ENCODE results near the gene GRIK5.

Gene GRIK5

DNA sequence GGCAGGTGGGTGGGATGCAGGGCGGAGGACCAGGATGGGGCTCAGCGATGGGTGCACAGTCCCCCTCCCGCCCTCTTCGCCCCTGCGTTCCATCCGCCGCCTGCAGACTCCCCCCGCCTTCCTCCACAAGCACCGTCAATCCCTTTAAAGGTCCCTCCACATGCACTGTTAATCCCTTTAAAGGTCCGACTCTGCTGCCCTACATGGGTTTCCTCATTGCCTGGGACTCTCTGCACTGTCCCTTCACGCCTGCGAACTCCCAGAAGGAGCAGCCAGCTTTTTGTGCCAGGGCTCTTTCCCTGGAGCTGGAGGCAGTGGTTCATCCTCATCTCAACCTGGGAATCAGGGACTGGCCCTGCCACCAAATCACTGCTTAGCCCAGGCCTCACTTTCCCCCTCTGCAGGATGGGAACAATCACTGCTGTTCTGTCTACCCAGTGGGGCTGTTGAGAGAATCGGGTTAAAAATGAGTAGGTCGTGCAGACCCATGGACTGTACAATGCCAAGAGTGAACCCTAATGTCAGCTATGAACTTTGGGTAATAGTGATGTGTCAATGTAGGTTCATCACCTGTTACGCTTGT lies 26.3 kb upstream of the GRIK5 start:
- no peak overlapping the region for H3K9ac ChIP-seq (ENCODE audit: low read length in 5 of 5)
- no peak overlapping the region for H3K27ac ChIP-seq (ENCODE audit: low read depth, low read length)

DNA sequence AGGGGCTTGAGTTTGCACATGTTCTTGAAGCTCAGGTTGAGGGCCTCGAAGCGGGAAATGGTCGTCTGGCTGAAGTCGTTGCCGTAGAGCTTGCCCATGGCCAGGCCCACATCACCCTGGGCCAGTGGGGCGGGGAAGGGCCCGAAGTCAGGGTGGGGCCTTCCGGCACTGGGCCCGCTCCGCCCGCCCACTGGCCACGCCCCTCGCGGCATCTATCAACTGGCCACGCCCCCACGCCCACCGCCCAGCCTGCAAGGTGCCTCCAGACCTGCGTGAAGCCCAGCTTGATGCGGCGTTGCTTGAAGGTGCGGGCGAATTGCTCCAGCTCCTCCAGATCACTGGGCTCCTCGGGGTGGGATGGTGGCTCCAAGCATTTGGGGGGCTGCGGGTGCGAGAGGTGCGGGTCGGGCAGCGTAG lies 25.8 kb upstream of the GRIK5 start:
- peaks cover 2 to 19% (median 5%) of the 10 kb centered on the region in 5 donors for H3K27me3 ChIP-seq (ENCODE audit: control insufficient read depth in 5 of 5, insufficient read depth in 4 of 5, low read length in 5 of 5)
- no peak overlapping the region for H3K27ac ChIP-seq (ENCODE audit: low read depth, low read length)
- no peaks in the 10 kb centered on the region for H3K9me3 ChIP-seq (ENCODE audit: control insufficient read depth in 5 of 5, low read length in 5 of 5)
- H3K36me3 ChIP-seq (ENCODE audit: control insufficient read depth in 5 of 5, insufficient read depth in 5 of 5, low read length in 5 of 5): peaks cover 0 to 17% (median 0%) of the 10 kb centered on the region in 5 donors
- H3K9ac ChIP-seq (ENCODE audit: low read length in 5 of 5): no peak overlapping the region
- peaks cover 0 to 35% (median 10%) of the 10 kb centered on the region in 5 donors for H3K4me1 ChIP-seq (ENCODE audit: control insufficient read depth in 5 of 5, insufficient read depth in 5 of 5, low read length in 5 of 5)
- no peak overlapping the region for H3K4me3 ChIP-seq (ENCODE audit: low read depth in 1 of 5, low read length in 5 of 5)

More for the DNA sequence above, 26.3 kb upstream of the GRIK5 start:
- Histone ChIP-seq H3K36me3 (ENCODE audit: control insufficient read depth in 5 of 5, insufficient read depth in 5 of 5, low read length in 5 of 5) (peaks cover 0 to 17% (median 0%) of the 10 kb centered on the region in 5 donors), H3K4me1 (ENCODE audit: control insufficient read depth in 5 of 5, insufficient read depth in 5 of 5, low read length in 5 of 5) (peaks cover 0 to 33% (median 10%) of the 10 kb centered on the region in 5 donors), H3K27me3 (ENCODE audit: control insufficient read depth in 5 of 5, insufficient read depth in 4 of 5, low read length in 5 of 5) (peaks cover 2 to 19% (median 5%) of the 10 kb centered on the region in 5 donors), H3K9me3 (ENCODE audit: control insufficient read depth in 5 of 5, low read length in 5 of 5) (no peaks in the 10 kb centered on the region), H3K4me3 (ENCODE audit: low read depth in 1 of 5, low read length in 5 of 5) (no peak overlapping the region)

- Histone ChIP-seq H3K36me3 (ENCODE audit: control insufficient read depth in 5 of 5, insufficient read depth in 5 of 5, low read length in 5 of 5) (peaks cover 0 to 17% (median 0%) of the 10 kb centered on the region in 5 donors), H3K9ac (ENCODE audit: low read length in 5 of 5) (no peak overlapping the region)
These were observed 25.3 kb upstream of the GRIK5 start for GRCh38 chr19:42095142-42095813.

DNA sequence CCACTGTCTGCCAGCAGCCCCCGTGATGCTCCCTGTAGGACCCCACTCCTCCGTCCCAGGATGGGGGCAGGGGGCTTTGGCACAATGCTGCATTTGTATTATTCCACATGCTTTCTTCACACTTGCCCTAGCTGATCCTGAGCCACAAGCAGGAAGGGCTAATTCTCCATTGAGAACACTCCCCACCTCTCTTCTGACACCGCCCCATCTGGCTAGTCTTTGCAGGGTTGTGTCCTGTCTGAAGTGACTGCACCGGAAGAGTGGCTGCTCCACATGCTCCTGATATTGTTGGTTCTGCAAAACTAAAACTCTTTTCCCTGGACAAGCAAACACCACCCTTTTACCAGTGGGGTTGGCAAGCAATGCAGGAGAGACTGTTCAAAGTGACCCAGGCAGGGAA lies 23.9 kb upstream of the GRIK5 start:
- H3K36me3 ChIP-seq (ENCODE audit: control insufficient read depth in 5 of 5, insufficient read depth in 5 of 5, low read length in 5 of 5): peaks cover 0 to 17% (median 0%) of the 10 kb centered on the region in 5 donors
- no peak overlapping the region for H3K9ac ChIP-seq (ENCODE audit: low read length in 5 of 5)
- peaks cover 0 to 15% (median 5%) of the 10 kb centered on the region in 5 donors for H3K27me3 ChIP-seq (ENCODE audit: control insufficient read depth in 5 of 5, insufficient read depth in 4 of 5, low read length in 5 of 5)
- H3K9me3 ChIP-seq (ENCODE audit: control insufficient read depth in 5 of 5, low read length in 5 of 5): no peaks in the 10 kb centered on the region
- H3K27ac ChIP-seq (ENCODE audit: low read depth, low read length): no peak overlapping the region
- H3K4me1 ChIP-seq (ENCODE audit: control insufficient read depth in 5 of 5, insufficient read depth in 5 of 5, low read length in 5 of 5): peaks cover 3 to 44% (median 14%) of the 10 kb centered on the region in 5 donors
- no peak overlapping the region for H3K4me3 ChIP-seq (ENCODE audit: low read depth in 1 of 5, low read length in 5 of 5)

More at GRCh38 chr19:42095142-42095813, 25.3 kb upstream of the GRIK5 start:
- Histone ChIP-seq H3K4me1 (ENCODE audit: control insufficient read depth in 5 of 5, insufficient read depth in 5 of 5, low read length in 5 of 5) (peaks cover 0 to 35% (median 10%) of the 10 kb centered on the region in 5 donors), H3K4me3 (ENCODE audit: low read depth in 1 of 5, low read length in 5 of 5) (no peak overlapping the region), H3K27me3 (ENCODE audit: control insufficient read depth in 5 of 5, insufficient read depth in 4 of 5, low read length in 5 of 5) (peaks cover 2 to 19% (median 5%) of the 10 kb centered on the region in 5 donors), H3K27ac (ENCODE audit: low read depth, low read length) (no peak overlapping the region), H3K9me3 (ENCODE audit: control insufficient read depth in 5 of 5, low read length in 5 of 5) (no peaks in the 10 kb centered on the region)

DNA sequence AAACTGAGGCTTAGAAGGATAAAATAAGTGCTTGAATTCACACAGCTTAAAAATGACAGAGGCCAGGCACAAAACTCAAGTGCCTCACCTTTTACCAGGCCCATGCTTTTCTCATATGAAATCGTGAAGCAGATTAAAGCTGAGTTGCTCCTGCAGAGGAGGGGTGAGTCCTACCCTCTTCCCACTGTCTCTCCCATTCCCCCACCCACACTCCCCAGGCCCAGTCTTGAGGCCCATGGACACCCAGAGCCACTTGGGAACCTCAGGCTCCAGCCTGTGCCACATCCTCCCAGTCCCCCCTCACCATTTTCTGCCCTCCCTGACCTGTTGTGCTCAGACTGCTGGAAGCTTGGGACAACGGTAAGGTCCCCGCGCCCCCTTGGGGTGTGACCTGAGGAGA lies 23.5 kb upstream of the GRIK5 start:
- no peak overlapping the region for H3K27ac ChIP-seq (ENCODE audit: low read depth, low read length)

DNA sequence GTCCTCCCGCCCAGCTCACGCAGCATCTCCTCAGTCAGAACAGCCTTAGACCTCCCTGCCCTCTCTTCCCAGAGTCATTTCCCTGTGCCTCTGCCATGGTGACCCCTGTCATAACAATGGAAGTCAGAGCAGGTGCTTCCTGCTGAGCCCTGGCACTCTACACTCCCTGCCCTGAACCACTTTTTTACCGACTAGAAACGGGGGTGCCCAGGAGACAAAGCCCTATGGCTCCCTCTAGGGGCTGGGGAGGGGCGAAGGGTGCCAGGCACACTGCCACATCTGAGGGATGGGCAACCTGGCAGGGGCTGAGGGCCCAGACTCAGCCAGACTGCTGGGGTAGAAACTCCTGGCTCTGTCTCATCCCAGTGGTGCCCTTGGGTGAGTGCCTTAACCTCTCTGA lies 22.3 kb upstream of the GRIK5 start:
- Histone ChIP-seq H3K4me1 (ENCODE audit: control insufficient read depth in 5 of 5, insufficient read depth in 5 of 5, low read length in 5 of 5) (peaks cover 7 to 52% (median 16%) of the 10 kb centered on the region in 5 donors), H3K9me3 (ENCODE audit: control insufficient read depth in 5 of 5, low read length in 5 of 5) (no peaks in the 10 kb centered on the region), H3K27ac (ENCODE audit: low read depth, low read length) (no peak overlapping the region), H3K27me3 (ENCODE audit: control insufficient read depth in 5 of 5, insufficient read depth in 4 of 5, low read length in 5 of 5) (peaks cover 0 to 15% (median 5%) of the 10 kb centered on the region in 5 donors), H3K4me3 (ENCODE audit: low read depth in 1 of 5, low read length in 5 of 5) (no peak overlapping the region), H3K36me3 (ENCODE audit: control insufficient read depth in 5 of 5, insufficient read depth in 5 of 5, low read length in 5 of 5) (peaks cover 0 to 17% (median 0%) of the 10 kb centered on the region in 5 donors), H3K9ac (ENCODE audit: low read length in 5 of 5) (no peak overlapping the region)

More for the DNA sequence above, 23.5 kb upstream of the GRIK5 start:
- H3K4me3 ChIP-seq (ENCODE audit: low read depth in 1 of 5, low read length in 5 of 5): no peak overlapping the region
- peaks cover 4 to 48% (median 16%) of the 10 kb centered on the region in 5 donors for H3K4me1 ChIP-seq (ENCODE audit: control insufficient read depth in 5 of 5, insufficient read depth in 5 of 5, low read length in 5 of 5)
- H3K9ac ChIP-seq (ENCODE audit: low read length in 5 of 5): no peak overlapping the region
- H3K27me3 ChIP-seq (ENCODE audit: control insufficient read depth in 5 of 5, insufficient read depth in 4 of 5, low read length in 5 of 5): peaks cover 0 to 15% (median 5%) of the 10 kb centered on the region in 5 donors
- H3K36me3 ChIP-seq (ENCODE audit: control insufficient read depth in 5 of 5, insufficient read depth in 5 of 5, low read length in 5 of 5): peaks cover 0 to 17% (median 0%) of the 10 kb centered on the region in 5 donors
- H3K9me3 ChIP-seq (ENCODE audit: control insufficient read depth in 5 of 5, low read length in 5 of 5): no peaks in the 10 kb centered on the region

DNA sequence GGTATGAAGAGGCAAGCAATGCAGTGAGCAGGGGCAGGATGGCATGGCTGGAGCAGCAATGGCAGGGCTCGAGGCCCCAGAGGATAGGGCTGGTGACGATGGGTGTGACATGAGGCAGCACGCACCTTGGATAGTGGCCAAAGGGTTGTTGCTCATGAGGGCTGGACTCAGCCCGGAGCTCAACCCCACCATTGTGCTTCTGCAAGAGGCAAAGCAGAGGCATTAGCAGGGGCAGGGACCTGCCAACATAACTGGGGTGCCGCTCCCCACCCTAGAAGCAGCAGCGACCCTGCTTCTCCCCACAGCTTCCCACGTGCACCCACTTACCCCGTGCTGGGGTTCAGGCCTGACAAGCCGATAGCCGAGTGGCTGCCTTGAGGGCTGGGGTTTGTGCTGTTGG lies 21.7 kb upstream of the GRIK5 start:
- Histone ChIP-seq H3K4me3 (ENCODE audit: low read depth in 1 of 5, low read length in 5 of 5) (no peak overlapping the region), H3K36me3 (ENCODE audit: control insufficient read depth in 5 of 5, insufficient read depth in 5 of 5, low read length in 5 of 5) (peaks cover 0 to 17% (median 0%) of the 10 kb centered on the region in 5 donors), H3K27ac (ENCODE audit: low read depth, low read length) (no peak overlapping the region), H3K9ac (ENCODE audit: low read length in 5 of 5) (peak overlapping the region in 1 of 5 donors; percentile 18), H3K9me3 (ENCODE audit: control insufficient read depth in 5 of 5, low read length in 5 of 5) (no peaks in the 10 kb centered on the region), H3K27me3 (ENCODE audit: control insufficient read depth in 5 of 5, insufficient read depth in 4 of 5, low read length in 5 of 5) (peaks cover 0 to 15% (median 5%) of the 10 kb centered on the region in 5 donors), H3K4me1 (ENCODE audit: control insufficient read depth in 5 of 5, insufficient read depth in 5 of 5, low read length in 5 of 5) (peaks cover 7 to 52% (median 16%) of the 10 kb centered on the region in 5 donors)

GRCh38 chr19:42091300-42091699 lies 21.3 kb upstream of the GRIK5 start:
- no peaks in the 10 kb centered on the region for H3K9me3 ChIP-seq (ENCODE audit: control insufficient read depth in 5 of 5, low read length in 5 of 5)
- no peak overlapping the region for H3K27ac ChIP-seq (ENCODE audit: low read depth, low read length)
- H3K27me3 ChIP-seq (ENCODE audit: control insufficient read depth in 5 of 5, insufficient read depth in 4 of 5, low read length in 5 of 5): peaks cover 0 to 11% (median 5%) of the 10 kb centered on the region in 5 donors
- H3K4me3 ChIP-seq (ENCODE audit: low read depth in 1 of 5, low read length in 5 of 5): no peak overlapping the region
- H3K4me1 ChIP-seq (ENCODE audit: control insufficient read depth in 5 of 5, insufficient read depth in 5 of 5, low read length in 5 of 5): peaks cover 7 to 52% (median 16%) of the 10 kb centered on the region in 5 donors
- H3K36me3 ChIP-seq (ENCODE audit: control insufficient read depth in 5 of 5, insufficient read depth in 5 of 5, low read length in 5 of 5): peaks cover 0 to 17% (median 0%) of the 10 kb centered on the region in 5 donors
- peak overlapping the region in 1 of 5 donors; percentile 18 for H3K9ac ChIP-seq (ENCODE audit: low read length in 5 of 5)

DNA sequence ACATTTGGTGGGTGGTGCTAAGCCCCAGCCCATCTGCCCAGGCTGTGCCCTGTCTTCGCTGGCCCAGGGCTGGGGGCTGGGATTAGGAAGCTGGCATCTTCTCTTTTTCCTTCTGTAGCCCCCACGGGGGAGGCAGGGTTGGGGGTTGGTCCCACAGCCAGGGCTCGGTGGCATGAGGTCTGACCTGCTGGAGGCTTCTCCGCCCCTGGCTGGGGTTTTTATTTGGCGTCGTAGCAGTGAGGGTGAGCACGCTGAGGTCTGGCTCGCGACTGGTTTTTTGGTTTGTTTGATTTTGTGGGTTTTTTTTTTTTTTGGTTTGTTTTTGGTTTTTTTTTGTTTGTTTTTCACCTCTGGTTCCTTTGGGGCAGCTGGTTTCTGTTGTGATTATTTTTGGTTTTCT lies 20.7 kb upstream of the GRIK5 start:
- peaks cover 0 to 17% (median 0%) of the 10 kb centered on the region in 5 donors for H3K36me3 ChIP-seq (ENCODE audit: control insufficient read depth in 5 of 5, insufficient read depth in 5 of 5, low read length in 5 of 5)
- peaks cover 7 to 52% (median 16%) of the 10 kb centered on the region in 5 donors for H3K4me1 ChIP-seq (ENCODE audit: control insufficient read depth in 5 of 5, insufficient read depth in 5 of 5, low read length in 5 of 5)
- no peak overlapping the region for H3K4me3 ChIP-seq (ENCODE audit: low read depth in 1 of 5, low read length in 5 of 5)
- H3K27me3 ChIP-seq (ENCODE audit: control insufficient read depth in 5 of 5, insufficient read depth in 4 of 5, low read length in 5 of 5): peaks cover 0 to 5% (median under 1%) of the 10 kb centered on the region in 5 donors
- no peak overlapping the region for H3K27ac ChIP-seq (ENCODE audit: low read depth, low read length)
- no peaks in the 10 kb centered on the region for H3K9me3 ChIP-seq (ENCODE audit: control insufficient read depth in 5 of 5, low read length in 5 of 5)
- peak overlapping the region in 1 of 5 donors; percentile 6 for H3K9ac ChIP-seq (ENCODE audit: low read length in 5 of 5)

DNA sequence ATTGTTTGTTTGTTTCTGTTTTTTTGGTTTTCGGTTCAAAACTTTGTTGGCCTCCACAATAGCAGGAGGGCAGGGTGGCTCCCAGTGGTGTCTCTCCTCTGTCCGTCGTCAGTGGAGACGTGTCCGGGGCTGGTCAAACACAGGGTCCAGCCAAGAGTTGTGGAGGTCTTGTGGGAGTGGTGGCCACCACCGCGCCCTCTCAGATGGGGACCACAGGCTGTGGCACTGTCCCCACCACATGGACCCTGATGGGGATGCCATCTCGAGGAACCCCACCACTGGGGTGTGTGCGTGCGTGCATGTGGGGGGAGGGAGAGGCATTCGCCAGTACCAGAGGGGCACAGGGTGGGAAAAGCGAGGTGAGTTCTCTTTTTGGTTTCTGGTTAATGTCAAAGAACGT lies 19.8 kb upstream of the GRIK5 start:
- H3K27me3 ChIP-seq (ENCODE audit: control insufficient read depth in 5 of 5, insufficient read depth in 4 of 5, low read length in 5 of 5): peaks cover 0 to 2% (median 0%) of the 10 kb centered on the region in 5 donors
- no peak overlapping the region for H3K4me3 ChIP-seq (ENCODE audit: low read depth in 1 of 5, low read length in 5 of 5)
- H3K9me3 ChIP-seq (ENCODE audit: control insufficient read depth in 5 of 5, low read length in 5 of 5): no peaks in the 10 kb centered on the region
- H3K27ac ChIP-seq (ENCODE audit: low read depth, low read length): no peak overlapping the region
- peaks cover 7 to 50% (median 16%) of the 10 kb centered on the region in 5 donors for H3K4me1 ChIP-seq (ENCODE audit: control insufficient read depth in 5 of 5, insufficient read depth in 5 of 5, low read length in 5 of 5)
- H3K9ac ChIP-seq (ENCODE audit: low read length in 5 of 5): no peak overlapping the region
- peaks cover 0 to 8% (median 0%) of the 10 kb centered on the region in 5 donors for H3K36me3 ChIP-seq (ENCODE audit: control insufficient read depth in 5 of 5, insufficient read depth in 5 of 5, low read length in 5 of 5)
